ENCODE measurements around the gene LAMTOR1.
"Not testable (repeated sequence)": the region's sequence is repeated elsewhere in the genome, so short reads cannot be mapped to it uniquely, and the experiment has no call there.

Gene LAMTOR1

GRCh38 chr11:72102946-72103753, at the start of gene LAMTOR1:
Gene LAMTOR1 (minus strand): TSS chr11:72103297. CDS start chr11:72103224, 73 bp downstream.
- DNase-seq = peak; percentile 100

- DNase-seq = no peak
These were observed 47.8 kb upstream of the LAMTOR1 start for GRCh38 chr11:72150882-72151281.

GRCh38 chr11:72146625-72147024, 43.5 kb upstream of the LAMTOR1 start:
- DNase-seq = no peak

- no peak for DNase-seq
These were observed 41.9 kb upstream of the LAMTOR1 start for GRCh38 chr11:72144807-72145565.

- not testable (repeated sequence) for DNase-seq
These were observed 39.4 kb upstream of the LAMTOR1 start for GRCh38 chr11:72142543-72142942.

- not testable (repeated sequence) for DNase-seq
These were observed 39.0 kb upstream of the LAMTOR1 start for GRCh38 chr11:72142086-72142485.

- peak; percentile 22 for DNase-seq
These were observed 38.0 kb upstream of the LAMTOR1 start for GRCh38 chr11:72141066-72141465.

GRCh38 chr11:72140661-72141060, 37.6 kb upstream of the LAMTOR1 start:
- DNase-seq = no peak

GRCh38 chr11:72139500-72139899, 36.4 kb upstream of the LAMTOR1 start:
- no peak for DNase-seq

- no peak for DNase-seq
These were observed 35.8 kb upstream of the LAMTOR1 start for GRCh38 chr11:72138821-72139390.

- DNase-seq = no peak
These were observed 33.7 kb upstream of the LAMTOR1 start for GRCh38 chr11:72136684-72137262.

GRCh38 chr11:72135891-72136683, 33.0 kb upstream of the LAMTOR1 start:
- no peak for DNase-seq

- not testable (repeated sequence) for DNase-seq
These were observed 32.4 kb upstream of the LAMTOR1 start, which contains the start of gene FOLR3 for GRCh38 chr11:72135473-72135872. Gene FOLR3 (plus strand): TSS chr11:72135725. CDS start chr11:72135953, 228 bp downstream.

GRCh38 chr11:72132646-72133045, 29.5 kb upstream of the LAMTOR1 start:
- DNase-seq = peak; percentile 22

GRCh38 chr11:72129381-72129780, 26.3 kb upstream of the LAMTOR1 start:
- no peak for DNase-seq

- DNase-seq = no peak
These were observed 24.8 kb upstream of the LAMTOR1 start for GRCh38 chr11:72127923-72128322.

GRCh38 chr11:72125956-72126355, 22.9 kb upstream of the LAMTOR1 start:
- no peak for DNase-seq

GRCh38 chr11:72124046-72124445, 20.9 kb upstream of the LAMTOR1 start:
- no peak for DNase-seq

GRCh38 chr11:72123117-72123653, 20.1 kb upstream of the LAMTOR1 start:
- no peak for DNase-seq

- no peak for DNase-seq
These were observed 19.5 kb upstream of the LAMTOR1 start for GRCh38 chr11:72122607-72123006.

GRCh38 chr11:72120930-72121329, 17.8 kb upstream of the LAMTOR1 start:
- no peak for DNase-seq

- DNase-seq = peak; percentile 36
These were observed 16.1 kb upstream of the LAMTOR1 start for GRCh38 chr11:72119198-72119597.

Data from hematopoietic multipotent progenitor cell treated with erythropoietin and hydrocortisone succinate and interleukin-3 and kit ligand, for 4 days (in vitro differentiated cells).